Cerebellar nuclear complex (tissue), 1 donor: Measurements from ENCODE around the gene XPO5.
A peak's percentile ranks its signal among the peaks of the same experiment; 100 is the strongest.
"Not testable (repeated sequence)": the region's sequence is repeated elsewhere in the genome, so short reads cannot be mapped to it uniquely, and the experiment has no call there.

Source experiments
- DNase-seq, 2 experiments: peaks; one replicate each; lab custom pipeline; 2025; lab: John Stamatoyannopoulos, UW

The XPO5 gene

DNA sequence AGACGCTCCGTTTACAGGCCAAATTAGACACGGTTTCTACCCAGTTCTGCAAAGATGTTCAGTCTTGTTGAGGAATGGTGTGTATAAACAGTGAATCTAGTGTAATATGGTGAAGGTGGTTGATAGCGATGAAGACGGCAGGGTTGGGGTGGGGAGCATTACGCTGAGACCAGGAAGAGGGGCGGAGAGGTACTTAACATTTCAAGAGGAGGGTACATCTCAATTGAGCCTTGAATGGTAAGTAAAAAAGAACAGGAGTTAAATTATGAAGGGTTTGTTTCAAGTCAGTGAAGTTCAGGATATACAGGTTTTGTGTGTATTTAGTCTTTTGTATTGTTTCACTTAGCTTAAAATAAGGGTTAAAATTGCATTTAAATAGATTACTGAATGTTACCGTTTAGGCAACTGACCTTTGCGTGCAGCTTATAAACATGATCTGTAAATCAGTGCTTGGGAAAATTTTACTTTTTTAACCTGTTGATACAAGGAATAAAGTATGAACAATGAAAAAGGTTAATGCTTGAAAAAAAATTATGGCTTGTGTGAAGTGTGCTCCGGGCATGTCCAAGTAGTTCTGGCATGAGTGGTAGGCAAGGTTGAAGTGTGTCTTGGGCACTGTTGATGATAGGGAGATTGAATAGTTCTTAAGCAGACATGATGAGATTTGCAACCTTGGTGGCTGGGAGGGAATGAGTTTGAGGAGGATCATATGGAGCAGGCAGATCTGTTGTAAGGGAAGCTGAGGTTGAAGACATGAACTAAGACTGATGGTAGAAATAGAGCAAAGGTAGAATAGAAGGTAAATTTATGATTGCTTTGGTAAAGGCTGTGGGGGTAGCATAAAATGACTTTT lies 58.1 kb downstream of the XPO5 start:
- no peak for DNase-seq

DNA sequence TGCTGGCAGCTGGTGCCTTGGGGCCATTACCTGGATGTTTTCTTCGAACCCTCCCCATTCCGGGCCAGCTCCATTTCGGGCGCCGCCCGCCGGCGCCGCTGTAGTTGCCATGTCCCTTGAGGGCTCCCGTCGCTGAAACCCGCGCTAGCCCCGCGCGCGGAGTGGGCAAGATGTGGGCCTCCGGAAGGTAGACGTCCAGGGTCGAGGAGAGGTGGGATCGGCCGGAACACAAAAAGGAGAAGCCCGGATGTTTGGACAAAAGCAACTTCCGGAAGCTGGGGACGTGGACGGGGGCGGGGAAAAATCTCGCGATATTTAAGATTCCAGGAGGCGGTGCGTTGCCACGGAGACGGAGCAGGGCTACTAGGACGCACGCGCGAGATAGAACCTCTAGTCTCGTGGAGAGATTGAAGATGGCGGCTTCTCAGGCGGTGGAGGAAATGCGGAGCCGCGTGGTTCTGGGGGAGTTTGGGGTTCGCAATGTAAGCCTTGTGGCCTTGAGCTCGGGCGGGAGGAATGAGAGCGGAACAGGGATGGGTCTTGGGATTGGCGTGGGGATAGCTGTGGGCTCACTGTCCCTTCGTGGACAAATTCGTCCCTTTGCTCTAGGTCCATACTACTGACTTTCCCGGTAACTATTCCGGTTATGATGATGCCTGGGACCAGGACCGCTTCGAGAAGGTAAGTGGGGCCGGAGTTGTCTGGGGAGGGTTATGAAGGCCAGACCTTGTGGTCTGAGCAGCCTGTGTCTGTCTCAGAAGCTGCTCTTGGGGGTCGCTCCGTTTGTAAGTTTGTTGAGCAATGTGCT lies 58.9 kb downstream of the XPO5 start, which contains the start of the genes POLR1C and YIPF3:
Gene POLR1C (plus strand): TSS at position 393 of the 808 bp plus-strand sequence. CDS start 21 bp downstream, at position 414.
Gene YIPF3 (minus strand): TSS at position 230 of the 808 bp plus-strand sequence. CDS start 119 bp downstream, at position 111.
- peak; percentile 75 to 92 for DNase-seq

DNA sequence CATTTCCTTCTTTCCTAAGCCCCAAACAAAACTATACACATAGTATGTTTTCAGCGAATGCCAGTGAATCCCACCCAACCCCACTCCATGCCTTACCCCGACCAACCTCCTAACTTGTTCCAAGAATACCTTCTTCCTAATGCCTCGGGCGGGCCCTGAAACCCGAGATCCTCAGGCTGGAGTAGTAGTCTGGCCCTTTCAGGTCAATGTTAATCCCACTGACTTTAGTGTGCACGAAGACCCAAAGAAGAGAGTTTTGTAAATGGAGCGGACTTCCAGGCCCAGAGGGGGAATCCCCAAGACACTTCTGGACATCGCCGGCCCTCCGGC lies 59.5 kb downstream of the XPO5 start:
- DNase-seq, result no peak

DNA sequence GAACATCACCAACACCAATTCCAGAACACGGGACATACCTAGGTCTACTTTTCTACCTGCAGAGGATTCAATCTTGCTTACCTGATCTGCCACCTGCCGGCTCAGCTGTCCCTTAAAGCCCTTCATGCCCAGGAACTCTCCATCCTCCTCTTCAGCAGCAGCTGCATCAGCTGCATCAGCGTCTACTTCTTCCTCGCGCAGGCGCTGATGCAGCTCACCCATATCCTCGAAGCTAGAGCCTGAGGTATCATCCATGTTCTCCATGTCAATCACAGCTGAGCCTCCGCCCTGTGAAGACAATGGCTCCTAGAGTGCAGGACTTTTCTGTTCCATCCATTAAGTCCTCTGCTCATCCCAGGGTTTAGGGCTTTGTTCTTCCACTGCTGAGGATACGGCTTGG lies 60.0 kb downstream of the XPO5 start:
- no peak for DNase-seq

DNA sequence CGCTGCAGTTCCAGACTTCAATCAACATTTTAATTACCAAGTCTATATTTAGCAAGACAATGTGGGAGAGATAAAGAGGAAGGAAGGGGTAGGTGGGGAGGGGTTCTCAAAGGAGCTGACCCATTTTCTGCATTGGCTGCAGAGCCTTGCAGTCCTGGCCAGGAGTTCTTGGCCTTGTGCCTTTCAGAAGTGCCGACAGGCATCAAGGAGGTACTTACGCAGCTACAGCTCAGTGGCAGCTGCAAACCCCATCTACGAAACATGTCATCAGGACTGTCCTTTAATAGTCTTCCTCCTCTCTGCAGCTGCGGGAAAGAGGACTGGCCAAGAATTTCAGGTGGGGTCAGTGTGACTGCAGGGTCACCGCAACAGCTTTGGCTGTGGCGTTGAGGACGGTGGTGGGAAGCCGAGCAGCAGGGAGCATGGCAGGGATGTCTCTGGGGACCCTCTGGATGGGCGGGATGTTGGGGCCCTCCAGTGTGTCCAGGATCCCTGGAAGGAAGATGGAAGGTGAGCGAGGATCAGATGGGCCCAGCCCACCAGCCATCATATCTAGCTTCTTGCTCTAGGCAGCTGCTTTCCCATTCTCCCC lies 63.9 kb downstream of the XPO5 start:
- DNase-seq, result no peak

DNA sequence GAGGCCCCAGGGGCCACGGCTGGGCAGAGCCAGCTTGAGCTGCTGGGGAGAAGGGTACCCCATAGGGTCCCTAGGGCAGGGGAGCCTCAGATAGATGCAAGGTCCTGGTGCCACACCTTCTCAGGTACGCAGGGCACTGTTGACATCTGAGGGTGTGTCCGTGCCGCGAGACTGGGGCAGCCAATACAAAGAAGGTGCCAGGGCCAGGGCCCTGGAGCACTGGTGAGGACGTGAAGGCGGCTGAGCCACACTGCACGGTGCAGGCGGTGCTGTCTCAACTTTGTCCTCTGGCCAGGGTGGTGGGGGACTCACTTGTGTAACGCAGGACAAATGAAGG lies 65.0 kb downstream of the XPO5 start:
- DNase-seq, result no peak

DNA sequence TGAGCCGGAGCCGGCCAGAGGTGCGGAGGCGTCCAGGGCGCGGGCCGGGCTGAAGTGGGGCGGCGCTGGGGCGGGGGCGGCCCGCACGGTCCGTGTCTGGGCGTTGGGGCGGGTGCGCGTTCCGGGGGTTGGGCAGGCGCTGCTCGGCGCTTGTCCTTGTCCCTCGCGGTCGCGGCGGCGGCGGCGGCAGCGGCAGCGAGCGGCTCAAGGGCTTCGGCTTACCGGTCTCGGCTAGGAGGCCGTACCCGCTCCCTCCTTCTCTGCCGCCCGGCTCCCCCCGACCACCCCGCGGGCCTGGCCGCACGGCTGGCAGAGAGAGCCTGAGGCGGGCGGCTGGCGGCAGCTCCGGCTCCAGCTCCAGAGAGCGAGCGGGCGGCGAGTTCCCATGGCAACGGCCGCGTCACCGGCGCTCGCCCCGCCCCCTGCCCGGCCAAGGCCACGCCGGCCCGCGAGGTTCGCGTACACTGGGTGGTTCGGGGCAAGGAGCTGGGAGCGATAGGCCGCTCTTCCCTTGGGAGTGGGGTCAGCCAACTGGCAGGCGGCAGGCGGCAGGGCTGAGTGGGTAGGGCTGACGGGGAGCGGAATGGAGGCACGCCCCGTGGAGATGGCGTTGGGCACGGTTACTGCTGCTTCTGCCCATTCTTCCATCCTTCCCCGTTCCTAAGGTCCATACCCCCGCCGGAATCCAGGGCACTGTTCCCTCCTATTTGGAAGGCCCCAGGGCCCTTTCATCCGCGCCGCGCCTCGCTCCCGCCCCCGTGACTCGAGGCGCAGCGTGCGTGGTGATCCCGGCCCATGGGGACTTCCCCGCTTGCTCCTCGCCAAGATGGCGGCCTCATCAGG lies 65.6 kb downstream of the XPO5 start, which contains the start of gene LRRC73:
Gene LRRC73 (minus strand): TSS at position 363 of the 843 bp plus-strand sequence. CDS start 561 bp downstream, outside the sequence.
- DNase-seq, result no peak

DNA sequence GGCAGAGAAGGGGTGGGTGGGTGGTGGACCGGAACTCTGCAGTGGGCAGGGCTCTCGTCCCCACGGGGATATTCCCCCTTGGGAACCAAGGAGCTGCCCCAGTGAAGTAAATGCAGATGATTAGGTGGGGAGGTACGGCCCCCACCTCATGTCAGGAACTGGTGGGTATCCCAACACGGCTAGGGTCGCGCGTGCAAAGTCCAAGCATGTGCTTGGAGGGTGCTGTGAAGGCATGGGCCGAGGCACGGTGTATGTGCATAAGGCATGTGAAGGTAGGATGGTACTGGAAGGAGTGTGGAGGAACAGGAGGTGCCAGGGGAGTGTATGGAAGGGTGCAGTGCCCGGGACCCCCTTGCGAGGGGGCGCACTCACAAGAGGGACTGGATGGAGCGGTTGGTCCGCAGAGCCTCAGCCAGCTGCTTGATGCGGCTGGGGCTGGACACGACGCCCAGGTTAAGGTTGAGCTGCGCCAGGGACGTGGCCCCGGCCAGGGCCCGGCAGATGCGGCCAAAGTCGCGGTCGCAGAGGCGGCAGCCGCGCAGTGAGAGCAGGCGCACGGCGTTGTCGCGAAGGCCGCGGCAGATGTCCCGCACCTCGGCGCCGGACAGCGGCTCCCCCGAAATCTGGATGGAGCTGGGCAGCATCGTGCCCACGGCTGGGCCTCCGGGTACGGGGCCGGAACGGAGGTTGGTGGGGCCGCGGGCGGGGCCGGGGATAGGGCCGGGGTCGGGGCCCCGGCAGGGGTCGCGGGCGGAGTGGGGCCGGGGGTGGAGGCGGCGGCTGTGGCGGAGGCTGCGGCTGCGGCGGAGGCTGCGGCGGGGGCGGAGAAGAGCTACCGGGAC lies 66.5 kb downstream of the XPO5 start:
- DNase-seq, result no peak

DNA sequence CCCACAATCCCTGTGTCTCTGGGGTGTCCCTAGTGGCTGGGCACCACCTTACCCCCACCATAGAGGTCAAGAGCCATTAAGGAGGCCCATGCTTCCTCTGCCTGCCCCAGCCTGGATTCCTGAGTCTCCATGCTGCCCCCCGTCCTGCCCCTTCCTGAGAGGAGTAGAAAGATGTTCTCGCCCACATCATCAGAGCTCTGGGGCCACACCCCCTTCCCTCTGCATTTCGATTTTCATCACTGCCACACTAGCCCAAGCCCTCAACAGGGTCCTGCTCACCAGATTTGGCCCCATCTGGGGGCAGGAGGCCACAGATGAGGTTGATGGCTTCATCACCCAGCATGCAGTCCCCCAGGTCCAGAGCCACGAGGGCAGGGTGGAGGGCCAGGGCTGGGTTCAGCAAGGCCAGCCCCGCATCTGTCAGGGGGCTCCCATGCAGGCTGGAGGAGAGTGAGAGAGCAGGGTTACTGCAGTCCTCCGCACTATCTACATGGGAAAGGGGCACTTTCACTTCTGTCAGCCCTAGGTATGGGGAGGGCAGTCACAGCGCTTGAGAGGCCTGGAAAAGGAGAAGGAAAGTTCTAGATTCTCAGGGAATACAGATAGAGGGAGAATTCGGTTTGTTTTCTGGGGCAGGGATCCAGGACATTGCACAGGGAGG lies 67.2 kb downstream of the XPO5 start:
- no peak for DNase-seq

DNA sequence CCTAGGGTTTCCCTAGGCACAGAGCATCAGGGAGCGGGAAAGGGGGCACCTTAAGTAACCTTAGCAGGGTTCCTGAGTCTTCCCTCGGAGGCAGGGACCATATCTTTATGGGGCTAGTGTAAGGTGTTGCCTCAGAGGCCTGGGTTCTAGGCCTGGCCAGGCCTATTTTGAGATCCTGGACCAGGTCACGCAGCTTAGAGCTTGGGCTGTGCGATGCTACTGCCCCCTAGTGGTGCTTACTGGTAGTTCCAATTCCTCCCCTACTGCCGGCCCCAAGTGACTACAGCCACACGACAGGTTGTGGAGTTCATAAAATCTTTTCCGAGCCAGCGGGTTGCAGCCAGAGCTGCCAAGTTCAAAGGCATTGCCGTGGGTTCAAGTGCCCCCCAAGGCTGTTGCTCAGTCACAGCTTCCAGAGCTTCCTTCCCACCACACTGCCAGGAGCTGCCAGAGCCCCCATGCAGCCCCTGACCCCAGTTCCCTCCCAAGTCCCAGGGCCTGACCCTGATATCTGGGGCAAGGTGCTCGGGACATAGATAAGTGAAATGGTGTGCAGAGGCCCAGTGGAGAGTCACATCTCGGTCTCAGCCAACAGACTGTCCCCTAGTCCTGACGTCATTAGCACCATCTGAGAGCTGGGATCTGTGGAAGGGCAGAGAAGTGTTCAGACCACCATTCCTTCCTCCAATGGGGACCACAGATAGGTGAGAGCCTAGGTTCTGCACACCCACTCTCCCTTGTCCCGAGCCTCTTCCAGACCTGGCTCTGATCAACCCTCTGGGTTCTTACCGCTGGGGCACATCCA lies 69.0 kb downstream of the XPO5 start:
- DNase-seq, result peak in 1 of 2 experiments; percentile 23

DNA sequence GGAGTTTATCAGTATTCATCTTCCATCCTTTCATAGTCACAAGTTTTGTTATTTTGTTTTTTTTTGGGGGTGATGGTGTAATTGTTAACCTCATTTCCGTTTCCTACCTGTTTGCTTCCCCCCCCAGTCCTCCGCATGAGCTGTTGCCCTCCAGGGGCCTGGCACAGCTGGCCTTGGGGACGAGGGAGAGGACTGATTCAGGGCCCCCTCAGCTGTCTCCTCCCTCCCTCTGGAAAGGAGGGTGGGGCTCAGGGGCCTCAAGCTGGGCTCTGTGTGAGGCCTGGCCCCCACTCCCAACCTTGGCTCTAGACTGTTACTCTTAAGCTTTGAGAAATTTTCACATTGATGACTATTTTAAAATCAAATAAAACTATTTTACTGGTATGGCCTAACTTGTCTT lies 69.7 kb downstream of the XPO5 start:
- no peak for DNase-seq

DNA sequence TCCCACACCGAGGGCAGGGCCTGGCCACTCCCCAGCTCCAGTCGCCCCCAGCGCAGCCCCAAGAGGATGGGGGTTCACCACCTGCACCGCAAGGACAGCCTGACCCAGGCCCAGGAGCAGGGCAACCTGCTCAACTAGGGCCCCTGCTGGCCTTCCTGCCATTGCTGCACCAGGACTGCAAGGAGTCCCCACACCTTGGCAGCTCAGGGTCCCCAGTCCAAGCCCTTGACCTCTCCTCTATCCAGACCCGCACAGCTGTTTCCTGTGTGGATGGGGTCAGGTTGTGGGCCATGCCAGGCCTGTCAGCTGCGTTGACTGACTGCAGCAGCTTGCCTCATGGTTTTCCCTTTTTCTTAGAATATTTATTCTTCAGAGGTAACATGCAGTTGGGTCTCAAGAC lies 70.1 kb downstream of the XPO5 start:
- no peak for DNase-seq

DNA sequence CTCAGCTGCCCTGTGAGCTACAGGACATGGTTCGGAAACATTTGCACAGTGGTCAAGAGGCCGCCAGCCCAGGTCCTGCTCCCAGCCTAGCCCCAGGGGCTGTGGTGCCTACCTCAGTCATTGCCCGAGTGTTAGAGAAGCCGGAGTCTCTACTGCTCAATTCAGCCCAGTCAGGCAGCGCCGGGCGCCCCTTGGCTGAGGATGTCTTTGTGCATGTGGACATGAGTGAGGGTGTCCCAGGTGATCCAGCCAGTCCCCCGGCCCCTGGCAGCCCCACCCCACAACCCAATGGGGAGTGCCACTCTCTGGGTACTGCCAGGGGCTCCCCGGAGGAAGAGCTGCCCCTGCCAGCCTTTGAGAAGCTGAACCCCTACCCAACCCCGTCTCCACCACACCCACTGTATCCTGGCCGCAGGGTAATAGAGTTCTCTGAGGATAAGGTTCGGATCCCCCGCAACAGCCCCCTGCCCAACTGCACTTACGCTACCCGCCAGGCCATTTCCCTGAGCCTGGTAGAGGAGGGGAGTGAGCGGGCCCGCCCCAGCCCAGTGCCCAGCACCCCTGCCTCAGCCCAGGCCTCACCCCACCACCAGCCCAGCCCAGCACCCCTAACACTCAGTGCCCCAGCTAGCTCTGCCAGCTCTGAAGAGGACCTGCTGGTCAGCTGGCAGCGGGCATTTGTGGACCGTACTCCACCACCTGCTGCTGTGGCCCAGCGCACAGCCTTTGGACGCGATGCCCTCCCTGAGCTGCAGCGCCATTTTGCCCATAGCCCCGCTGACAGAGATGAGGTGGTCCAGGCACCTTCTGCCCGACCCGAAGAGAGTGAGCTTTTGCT lies 70.9 kb downstream of the XPO5 start:
- DNase-seq, result no peak

DNA sequence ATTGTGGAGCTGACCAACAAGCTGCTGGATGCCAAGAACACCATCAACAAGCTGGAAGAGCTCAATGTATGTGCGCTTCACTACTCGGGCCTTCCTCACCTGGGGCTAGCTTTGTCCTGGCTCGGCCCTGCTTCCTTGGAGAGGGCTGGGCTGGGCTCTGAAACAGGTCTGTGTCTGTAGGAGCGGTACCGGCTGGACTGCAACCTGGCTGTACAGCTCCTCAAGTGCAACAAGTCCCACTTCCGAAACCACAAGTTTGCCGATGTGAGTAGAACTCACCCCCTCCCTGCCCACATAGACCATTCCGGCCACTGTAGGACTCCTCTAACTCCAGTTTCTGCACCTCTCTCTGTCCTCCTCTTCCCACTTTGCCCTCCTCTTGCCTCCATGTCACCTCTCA lies 72.4 kb downstream of the XPO5 start:
- no peak for DNase-seq

DNA sequence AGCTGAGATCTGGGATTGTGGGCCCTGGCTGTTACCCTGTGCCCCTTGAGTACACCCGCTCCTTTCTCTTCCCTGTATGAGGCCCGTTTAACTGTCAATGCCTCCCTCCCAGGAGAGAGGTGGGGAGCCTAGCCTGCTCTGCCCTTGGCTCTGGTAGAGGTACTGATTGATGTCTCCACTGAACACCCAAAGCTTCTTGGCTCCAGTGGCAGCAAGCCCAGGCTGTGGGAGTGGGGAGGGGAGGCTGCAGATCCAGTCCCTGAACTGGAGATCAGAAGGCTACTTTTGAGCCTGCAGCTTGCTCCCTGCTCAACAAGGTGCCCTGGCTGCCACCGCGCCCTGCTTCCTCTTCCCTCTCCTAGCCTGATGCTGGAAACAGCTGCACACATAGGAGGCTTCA lies 73.2 kb downstream of the XPO5 start:
- no peak for DNase-seq

DNA sequence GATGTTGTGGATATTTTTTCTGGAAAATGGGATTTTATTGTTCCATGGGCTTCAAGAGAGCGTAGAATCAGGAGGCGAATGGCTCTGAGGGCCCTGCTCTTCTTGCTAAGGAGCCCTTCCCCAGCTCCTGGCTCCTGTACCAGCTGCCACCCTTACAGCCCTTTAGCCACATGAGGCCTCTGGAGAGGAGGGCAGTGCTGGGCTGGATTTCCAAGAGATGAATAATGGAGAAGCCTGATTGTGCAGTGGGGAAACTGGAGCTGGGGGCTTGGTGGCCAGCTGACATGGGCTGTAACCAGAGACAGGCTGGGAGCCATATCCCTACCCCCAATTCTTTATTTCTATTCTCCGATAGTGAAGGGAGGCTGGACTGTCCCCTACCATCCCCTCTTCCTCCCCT lies 74.9 kb downstream of the XPO5 start:
- no peak for DNase-seq

DNA sequence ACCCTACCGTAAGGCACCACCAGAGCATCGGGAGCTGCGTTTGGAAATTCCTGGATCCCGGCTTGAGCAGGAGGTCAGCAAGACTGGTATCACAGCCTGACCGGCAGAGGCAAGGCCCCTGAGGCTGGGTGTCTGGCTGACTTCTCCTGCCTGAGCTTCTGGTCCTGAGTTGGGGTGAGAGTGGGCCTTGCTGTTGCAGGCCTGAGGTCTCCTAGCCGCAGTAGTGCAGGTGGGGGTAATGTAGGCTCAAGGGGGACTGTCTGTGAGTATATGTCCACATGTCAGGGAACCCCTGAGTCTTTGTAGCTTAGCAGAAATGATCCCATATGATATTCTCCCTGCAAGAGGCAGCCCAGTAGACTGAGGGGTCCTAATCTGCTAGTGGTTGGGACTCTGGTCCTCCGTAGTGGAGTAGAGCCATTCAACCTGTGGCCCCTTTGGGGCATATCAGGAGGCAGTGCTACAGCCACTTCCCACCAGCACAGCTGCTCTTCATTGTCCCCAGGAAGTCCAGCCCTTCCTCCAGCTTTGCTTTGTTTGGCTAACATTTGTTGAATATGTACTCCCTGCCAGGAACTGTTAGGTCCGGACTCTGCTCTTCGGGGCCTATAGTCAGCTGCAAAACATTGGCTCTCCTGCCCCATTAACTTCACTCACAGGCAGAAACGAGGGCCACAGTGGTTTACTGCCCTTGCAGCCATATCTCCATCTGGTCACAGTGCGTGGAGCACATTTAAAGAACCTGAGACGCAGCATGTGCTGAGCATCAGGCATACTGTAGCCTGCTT lies 76.6 kb downstream of the XPO5 start:
- no peak for DNase-seq

DNA sequence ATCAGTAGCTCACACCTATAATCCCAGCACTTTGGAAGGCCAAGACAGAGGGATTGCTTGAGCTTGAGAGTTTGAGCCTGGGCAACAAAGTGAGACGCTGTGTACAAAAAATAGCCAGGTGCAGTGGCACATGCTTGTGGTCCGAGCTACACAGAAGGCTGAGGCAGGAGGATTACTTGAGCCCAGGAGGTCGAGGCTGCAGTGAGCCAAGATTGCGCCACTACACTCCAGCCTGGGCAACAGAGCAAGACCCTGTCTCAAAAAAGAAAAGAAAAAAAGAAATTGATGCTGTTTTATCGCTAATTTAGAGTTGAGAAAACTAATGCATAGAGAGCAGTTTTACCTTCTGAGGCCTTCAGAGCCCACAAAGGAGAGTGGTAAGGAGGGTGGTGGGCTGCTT lies 77.5 kb downstream of the XPO5 start:
- DNase-seq, result not testable (repeated sequence)
